ENCODE measurements around the gene ARHGAP35.
"Not testable (repeated sequence)": the region's sequence is repeated elsewhere in the genome, so short reads cannot be mapped to it uniquely, and the experiment has no call there.

The ARHGAP35 gene

GRCh38 chr19:46844067-46844489, 16.7 kb upstream of the ARHGAP35 start:
- DNase-seq (ENCODE audit: low read depth) = no peak

GRCh38 chr19:46845959-46846459, 14.8 kb upstream of the ARHGAP35 start:
- no peak for DNase-seq (ENCODE audit: low read depth)

GRCh38 chr19:46847528-46847927, 13.3 kb upstream of the ARHGAP35 start:
- DNase-seq (ENCODE audit: low read depth) = no peak

DNA sequence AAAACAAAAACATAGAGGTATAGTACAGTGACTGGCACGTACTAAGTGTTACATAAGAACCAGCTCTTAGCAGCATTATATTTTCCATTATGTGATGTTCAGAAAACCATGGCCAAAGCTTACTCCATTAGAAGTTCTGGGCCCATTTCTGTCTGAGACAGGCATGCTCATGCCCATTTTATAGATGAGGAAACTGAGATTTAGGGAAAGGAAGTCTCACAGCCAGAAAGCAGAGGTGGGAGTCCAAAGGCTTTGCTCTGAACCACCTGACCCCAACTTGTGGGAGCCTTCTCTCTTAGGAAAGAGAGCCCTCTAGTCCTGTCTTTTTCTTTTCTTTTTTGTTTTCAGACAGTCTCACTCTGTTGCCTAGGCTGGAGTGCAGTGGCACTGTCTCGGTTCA, 12.4 kb upstream of the ARHGAP35 start:
- DNase-seq (ENCODE audit: low read depth) = no peak

DNA sequence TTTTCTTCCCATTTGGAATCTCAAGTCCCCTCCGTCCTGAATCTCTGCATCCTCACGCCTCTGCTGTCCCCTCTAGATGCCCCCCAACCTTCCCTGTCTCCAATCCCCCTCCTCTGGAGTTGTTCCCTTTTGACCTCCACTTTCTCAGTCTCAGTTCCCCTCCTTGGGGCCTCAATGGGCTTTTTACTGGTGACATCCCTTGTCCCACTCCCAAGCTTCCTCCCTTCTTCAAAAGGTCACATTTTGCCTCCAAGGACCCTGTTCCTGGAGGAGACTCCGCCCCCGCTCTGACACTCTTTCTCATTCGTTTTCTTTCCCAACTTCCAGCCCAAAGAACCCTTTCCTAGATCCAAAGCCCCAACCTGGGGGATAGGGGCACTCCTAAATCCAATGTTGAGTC, 11.2 kb upstream of the ARHGAP35 start:
- DNase-seq (ENCODE audit: low read depth) = no peak

DNA sequence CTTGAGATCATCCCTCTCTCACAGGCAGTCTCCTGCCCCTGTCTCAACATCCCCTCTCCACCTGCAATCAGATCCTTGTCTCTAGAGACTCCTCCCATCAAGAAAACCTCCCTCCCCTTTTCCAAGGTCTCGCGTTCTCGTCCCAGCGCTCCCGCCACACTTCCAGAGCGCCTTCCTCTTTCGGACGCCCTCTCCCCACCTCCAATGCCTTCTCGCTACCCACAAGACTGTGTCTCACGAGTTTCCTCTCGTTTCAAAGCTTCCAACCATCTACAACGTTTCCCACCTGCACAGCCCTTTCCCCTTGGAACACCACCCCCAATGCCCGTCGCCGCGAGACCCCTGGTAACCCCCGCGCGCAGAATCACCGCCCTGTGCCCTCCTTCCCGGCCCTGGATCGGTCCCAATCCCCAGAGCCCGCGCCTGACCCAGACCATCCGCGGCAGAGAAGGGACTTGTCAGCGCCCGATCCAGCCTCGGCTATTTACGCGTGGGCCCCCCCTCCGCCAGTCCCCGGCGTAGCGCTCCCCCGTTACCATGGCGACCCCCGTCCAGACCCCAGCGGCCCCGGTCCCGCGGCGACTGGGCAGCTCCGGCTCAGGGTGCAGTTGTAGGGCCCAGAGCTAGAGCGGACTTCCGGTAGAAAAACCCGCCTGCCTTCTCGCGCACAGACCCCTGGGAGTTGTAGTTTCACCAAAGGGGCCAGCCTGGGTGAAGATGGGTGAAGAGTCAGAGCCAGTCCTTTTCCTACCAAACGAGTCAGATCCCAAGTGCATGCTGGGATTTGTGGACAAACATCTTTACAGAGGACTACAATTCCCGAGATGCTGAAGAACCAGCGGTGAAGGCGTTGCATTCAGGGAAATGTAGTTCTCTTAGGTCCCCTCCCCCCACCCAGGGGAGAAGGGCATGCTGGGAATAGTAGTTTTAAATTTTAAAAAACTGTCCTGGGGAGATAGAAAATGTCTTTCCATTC, 10.3 kb upstream of the ARHGAP35 start, which contains the start of gene AP2S1:
AP2S1 (minus strand) TSS at position 619 of the 976 bp plus-strand sequence; CDS start at position 539, 80 bp downstream.
- DNase-seq (ENCODE audit: low read depth) = peak; percentile 63

GRCh38 chr19:46852830-46853229, 8.0 kb upstream of the ARHGAP35 start:
- DNase-seq (ENCODE audit: low read depth) = no peak

DNA sequence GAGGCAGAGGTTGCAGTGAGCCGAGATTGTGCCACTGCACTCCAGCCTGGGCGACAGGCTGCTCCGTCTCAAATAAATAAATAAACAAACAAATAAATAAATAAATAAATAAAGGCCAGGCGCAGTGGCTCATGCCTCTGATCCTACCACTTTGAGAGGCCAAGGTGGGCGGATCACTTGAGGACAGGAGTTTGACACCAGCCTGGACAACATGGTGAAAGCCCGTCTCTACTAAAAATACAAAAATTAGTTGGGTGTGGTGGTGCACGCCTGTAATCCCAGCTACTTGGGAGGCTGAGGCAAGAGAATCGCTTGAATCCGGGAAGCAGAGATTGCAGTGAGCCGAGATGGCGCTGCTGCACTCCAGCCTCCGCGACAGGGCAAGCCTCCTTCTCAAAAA, 6.1 kb upstream of the ARHGAP35 start:
- not testable (repeated sequence) for DNase-seq (ENCODE audit: low read depth)

- peak; percentile 67 for DNase-seq (ENCODE audit: low read depth)
Observed at GRCh38 chr19:46856062-46857022, 4.5 kb upstream of the ARHGAP35 start.

DNA sequence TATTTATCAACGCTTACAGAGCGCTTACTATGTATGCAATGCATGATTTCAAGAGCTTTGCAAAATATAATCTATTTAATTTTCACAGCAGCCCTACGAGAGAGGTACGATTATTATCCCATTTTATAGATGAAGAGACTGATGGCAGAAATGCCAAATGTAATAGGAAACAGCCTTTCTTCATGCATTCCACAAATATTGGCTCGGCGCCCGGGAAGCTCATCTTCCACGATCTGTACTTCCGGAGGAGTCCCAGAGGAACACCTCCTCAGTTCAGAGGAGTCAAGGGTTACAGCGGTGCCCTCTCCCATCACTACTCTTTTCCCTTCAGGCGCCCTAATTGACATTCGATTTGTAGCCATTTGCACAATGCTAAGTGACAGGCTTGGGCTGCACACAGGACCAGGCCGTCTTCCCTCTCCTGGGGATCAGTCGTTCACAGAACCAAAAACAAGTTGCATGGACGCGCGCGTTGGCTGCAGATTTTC, 1.1 kb upstream of the ARHGAP35 start:
- DNase-seq (ENCODE audit: low read depth) = no peak

DNA sequence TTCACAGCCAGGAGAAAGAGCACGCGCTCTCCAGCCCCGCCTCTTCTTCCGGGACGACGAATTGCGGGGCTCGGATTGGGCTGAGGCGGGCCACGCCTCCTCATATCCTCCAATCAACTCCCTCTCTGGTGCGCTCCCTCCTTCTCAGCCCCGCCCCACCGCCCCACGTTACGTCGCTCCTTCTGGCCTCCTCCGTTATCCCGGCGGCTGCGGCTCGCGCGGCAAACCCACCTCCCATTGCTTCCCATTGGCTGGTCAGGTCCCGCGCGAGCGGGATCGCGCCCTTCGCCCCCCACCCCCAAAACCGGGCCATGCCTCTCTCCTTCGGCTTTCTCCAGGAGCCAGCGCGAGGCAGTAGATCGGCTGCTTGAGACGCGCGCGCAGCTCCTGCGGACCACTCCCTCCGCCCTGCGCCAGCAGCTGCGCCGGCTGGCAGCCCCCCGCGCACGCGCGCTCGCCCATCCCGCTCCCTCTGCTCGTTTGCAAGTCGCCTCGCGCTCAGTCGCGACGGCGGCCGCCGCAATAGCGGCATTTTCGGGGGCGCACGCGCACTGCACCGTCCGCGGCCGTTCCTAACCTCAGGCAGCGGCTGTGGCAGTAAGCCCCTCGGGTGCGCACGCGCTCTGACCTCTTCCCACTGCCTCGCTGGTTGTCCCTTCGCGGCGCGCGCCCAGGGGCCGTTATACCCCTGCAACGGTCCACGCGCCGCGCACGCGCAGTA, 512 bp upstream of the ARHGAP35 start:
- peak; percentile 86 for DNase-seq (ENCODE audit: low read depth)

- DNase-seq (ENCODE audit: low read depth) = no peak
Observed at GRCh38 chr19:46861691-46862502, 1.1 kb downstream of the ARHGAP35 start.

DNA sequence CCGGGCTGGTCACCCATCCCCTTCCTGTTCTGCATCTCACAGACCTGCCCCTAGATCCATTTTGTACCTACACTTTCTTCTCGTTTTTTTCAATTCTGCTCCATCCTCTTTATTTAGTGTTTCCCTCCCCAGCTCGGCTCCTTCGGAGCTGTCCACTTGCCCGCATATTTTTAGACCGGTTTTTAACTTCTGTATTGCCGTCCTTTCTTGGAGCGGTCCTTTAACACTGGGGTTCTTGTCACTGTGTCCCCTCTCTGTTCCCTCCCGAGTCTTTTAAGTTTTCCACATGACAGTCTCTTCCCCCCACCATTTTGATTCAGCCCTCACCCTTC, 1.7 kb downstream of the ARHGAP35 start:
- no peak for DNase-seq (ENCODE audit: low read depth)

GRCh38 chr19:46862974-46863632, 2.3 kb downstream of the ARHGAP35 start:
- no peak for DNase-seq (ENCODE audit: low read depth)

- no peak for DNase-seq (ENCODE audit: low read depth)
Observed at GRCh38 chr19:46863818-46864629, 3.2 kb downstream of the ARHGAP35 start.

DNA sequence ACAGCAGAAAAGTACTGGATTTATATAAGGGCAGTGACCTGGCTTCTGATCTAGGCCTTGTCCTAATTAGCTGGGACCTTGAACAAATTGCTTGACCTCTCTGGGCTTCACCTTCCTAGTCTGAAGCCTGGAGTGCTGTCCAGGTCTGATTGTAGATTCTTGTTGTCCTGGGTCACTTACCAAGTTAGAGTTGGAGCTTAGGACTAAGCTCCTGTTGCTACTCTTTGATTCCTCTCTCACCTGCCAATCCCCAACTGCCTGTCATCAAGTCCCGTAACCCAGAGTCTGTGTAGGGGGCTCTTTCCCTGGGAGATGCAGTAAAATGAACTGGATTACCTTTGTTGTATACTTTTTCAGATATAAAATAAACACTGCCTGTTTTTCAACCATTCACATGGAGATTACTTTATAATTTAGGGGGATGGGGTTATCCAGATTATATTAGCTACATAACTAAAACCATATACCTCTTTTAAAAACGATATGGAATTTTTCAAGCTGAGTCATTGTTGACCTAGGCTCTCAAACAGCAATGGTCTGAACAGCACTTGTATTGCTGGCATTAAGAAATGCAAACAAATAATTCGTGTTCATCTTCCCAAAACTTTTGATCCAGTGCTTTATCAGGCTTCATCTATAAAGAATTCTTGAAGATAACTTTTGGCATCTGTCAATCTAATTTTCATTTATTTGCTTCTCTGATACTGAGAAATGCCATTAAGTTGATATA, 5.8 kb downstream of the ARHGAP35 start:
- DNase-seq (ENCODE audit: low read depth) = no peak

DNA sequence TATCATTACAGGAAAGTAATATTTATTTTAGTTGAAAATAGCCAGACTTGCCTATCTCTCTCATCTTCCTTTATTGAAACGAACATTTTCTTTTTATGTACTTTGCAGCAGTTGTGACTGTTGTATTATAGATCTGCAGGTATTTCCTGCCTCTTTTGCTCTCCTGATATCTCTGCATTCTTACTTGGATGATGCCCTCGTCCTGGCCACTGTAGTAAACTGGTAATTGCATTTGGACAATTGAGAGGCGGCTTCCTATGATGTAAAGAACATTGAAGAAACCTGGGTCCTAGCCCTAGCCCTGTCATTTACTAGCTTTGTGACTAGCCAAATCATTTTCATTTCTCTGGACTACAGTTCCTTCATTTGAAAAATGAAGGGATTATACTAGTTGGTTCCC, 6.4 kb downstream of the ARHGAP35 start:
- DNase-seq (ENCODE audit: low read depth) = no peak

DNA sequence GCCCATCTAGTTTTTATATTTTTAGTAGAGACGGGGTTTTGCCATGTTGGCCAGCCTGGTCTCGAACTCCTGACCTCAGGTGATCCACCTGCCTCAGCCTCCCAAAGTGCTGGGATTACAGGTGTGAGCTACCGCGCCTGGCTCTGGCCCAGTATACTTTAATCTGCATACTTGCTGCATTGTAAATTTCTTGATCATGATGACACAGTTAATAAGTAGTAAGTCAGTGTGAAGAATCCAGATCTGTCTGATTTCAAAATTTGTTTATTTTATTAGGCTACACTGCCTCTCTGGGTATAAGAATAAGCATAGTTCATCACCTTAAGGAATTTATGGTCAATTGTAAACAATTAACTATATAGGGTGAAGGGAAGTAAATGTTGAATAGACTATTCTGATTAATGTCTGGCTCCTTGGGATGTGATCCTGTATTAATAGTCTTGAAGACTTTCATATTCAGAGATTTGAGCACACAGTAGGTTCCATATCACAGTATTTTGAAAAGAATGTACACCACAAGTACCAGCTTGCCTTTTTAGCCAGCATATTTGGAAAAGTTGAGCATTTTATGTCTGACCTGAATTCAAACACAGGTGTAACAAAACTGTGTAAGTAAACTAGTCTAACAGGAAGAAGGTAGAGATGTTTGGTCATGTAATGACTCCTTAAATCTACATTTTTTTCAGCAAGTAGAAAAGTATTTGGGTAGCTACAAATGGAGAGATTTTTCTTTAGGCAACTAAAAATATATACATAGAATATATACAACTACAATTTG, 7.4 kb downstream of the ARHGAP35 start:
- no peak for DNase-seq (ENCODE audit: low read depth)

All from stimulated activated CD8-positive, alpha-beta memory T cell treated with anti-CD3 and anti-CD28 coated beads, Interleukin-15, amount 100 ng/mL, for 24 hours (primary cell).